Measurements from ENCODE around the gene GSTO2.

Gene GSTO2

GRCh38 chr10:104344219-104344618, 75.2 kb downstream of the GSTO2 start:
- no peak for DNase-seq

- DNase-seq = no peak
These were observed 76.5 kb downstream of the GSTO2 start for GRCh38 chr10:104345515-104345914.

GRCh38 chr10:104345941-104346340, 77.0 kb downstream of the GSTO2 start:
- no peak for DNase-seq

DNA sequence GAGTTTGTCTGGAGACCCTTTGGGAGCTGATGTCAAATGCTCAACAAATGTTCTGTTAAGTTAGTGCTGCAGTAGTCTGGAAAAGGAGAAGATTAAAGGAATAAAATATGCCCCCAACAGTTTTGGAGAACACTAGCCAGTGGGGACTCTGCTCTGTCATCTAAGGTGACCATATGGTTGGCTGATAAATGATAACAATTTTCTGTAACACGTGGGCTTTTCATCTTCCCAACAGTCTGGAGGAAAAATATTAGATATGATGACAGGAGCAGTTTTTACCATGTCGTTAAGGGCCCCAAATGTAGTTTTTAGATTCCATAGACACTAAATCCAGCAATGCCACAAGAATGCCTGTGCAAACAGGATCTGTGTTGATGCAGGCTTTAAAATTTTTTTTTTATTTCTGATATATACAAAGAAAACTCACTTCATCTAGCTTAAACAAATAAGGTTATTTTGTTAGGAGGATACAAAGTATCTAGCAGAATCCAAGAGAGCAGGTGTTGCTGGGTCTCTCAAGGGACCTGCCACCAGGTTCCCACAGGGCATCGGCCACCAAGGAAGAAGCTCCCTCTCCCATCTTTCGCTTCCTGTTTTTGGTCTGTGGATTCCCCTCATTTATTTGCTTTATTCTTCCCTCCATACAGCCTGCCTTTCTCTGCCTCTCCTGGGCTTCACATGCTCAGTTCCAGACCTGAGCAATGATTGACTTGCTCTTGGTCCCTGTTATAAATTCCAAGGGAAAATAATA, 78.5 kb downstream of the GSTO2 start:
- DNase-seq = no peak

DNA sequence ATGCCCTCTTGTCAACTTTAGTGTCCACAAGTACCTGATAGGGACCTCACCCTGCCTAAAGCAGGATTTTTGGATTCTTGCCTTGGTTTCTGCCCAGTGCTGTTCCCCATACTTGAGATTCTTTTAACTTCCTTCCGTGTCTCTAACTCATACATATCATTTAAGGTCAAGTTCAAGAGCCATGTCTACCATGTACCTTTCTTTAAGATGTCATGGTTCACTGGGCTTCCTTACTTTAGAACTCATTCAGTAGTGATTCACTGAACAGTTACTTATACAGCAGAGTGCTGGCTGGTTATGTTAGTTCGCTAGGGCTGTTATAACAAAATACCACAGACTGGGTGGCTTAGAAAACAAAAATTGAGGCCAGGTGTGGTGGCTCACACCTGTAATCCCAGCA, 79.6 kb downstream of the GSTO2 start:
- DNase-seq = no peak

DNA sequence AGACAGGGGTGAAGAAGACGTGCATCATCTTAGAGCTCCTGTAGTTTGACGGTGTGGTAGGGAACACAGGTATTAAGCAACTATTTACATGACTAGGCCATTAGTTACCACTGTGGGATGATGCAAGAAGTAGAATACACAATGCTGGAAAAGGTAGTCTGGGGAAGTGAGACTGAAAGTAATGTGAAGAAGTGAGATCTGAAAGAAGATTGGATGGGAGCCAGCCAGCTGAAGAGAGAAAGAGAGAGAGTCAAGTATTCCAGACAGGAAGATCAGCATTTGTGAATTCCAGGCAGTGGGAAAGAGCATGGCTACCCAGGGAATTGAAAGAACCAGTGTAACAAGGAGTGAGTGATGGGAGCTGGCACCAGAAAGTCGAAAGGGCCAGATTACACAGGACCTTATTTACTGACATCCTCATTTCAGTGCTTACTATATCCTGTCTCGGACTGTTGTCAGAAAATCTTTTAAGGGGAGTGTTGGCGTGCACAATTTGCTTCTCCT, 80.7 kb downstream of the GSTO2 start:
- no peak for DNase-seq

- no peak for DNase-seq
These were observed 81.2 kb downstream of the GSTO2 start for GRCh38 chr10:104350127-104350635.

DNA sequence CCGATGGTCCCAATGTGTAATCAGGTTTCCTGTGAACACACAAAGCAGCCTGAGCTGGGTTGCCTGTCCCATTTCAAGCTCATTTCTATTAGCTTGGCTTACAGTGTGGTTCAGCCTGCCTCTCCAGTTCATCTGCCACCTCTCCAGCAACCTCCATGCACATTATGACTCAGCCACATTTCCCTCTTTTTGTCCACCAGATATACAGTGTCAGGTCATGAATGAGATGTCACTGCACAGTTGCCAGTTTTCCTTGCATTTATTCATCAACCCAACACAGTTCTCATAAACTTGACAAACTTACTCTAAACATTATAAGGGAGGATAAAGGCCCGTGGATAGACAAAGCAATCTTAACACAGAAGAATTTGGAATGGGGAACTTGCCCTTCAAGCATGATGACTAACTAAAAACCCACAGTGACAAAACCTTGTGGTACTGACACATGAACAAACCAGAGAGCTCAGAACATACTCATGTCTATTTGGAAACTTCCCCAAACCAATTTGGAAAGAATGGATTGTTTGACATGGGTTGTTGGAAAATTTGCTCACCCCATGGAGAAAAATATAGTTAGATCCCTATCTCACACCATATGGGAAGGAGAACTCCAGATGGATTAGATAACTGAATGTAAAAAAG, 82.2 kb downstream of the GSTO2 start:
- DNase-seq = no peak

- DNase-seq = no peak
These were observed 82.9 kb downstream of the GSTO2 start for GRCh38 chr10:104351919-104352318.

DNA sequence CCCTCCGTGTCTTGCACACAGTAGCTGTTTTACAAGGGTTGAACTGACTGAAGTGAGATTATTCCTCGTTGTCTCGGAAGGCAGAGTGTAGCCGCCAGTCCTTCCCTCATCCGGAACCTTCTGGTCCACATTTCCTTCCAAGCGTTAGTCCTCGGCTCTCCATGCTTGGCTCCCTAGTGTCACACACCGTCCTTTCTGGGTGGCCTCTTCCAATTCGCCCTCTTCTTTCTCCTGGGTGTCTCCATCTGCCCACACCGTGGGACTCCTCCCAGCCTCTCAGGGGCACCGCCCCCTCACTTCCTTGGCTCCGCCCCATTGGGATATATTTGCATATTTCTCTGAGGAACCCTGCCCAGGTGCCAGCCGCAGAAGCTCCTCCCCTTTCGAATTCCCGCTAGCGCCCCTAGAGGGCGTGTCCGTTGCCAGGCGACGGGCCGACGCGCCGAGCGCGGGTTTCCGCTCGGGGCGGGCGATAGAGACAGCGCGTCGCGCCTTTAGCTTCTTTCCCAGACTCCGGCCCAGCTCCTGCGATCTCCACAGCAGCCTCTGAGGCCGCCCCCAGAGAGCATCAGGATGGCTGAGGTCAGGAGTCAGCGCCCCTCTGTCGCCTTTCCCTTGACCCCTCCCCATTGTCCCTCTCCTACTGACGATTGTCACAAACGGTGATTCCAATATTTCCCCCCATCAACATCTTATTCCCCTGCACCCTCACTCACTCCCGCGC, 84.5 kb downstream of the GSTO2 start, which contains the start of gene CFAP58:
Gene CFAP58, plus strand, starts transcription at position 509 of the 724 bp plus-strand sequence. Its CDS starts 65 bp downstream, at position 574.
- peak; percentile 77 for DNase-seq

All from activated gamma-delta T cell (primary cell).